GM18867 (cell line): ENCODE measurements around the gene UBXN11.
A peak's percentile ranks its signal among the peaks of the same experiment; 100 is the strongest.

Source experiments
- ATAC-seq: cut with Tn5 transposase; IDR thresholded peaks from one replicate; pipeline ENCODE4 v1.9.1; 2021; ENCODE audit warnings: mild to moderate bottlenecking, moderate library complexity; ENCODE audit not compliant: unreplicated experiment

The UBXN11 gene, protein sequence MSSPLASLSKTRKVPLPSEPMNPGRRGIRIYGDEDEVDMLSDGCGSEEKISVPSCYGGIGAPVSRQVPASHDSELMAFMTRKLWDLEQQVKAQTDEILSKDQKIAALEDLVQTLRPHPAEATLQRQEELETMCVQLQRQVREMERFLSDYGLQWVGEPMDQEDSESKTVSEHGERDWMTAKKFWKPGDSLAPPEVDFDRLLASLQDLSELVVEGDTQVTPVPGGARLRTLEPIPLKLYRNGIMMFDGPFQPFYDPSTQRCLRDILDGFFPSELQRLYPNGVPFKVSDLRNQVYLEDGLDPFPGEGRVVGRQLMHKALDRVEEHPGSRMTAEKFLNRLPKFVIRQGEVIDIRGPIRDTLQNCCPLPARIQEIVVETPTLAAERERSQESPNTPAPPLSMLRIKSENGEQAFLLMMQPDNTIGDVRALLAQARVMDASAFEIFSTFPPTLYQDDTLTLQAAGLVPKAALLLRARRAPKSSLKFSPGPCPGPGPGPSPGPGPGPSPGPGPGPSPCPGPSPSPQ

DNA sequence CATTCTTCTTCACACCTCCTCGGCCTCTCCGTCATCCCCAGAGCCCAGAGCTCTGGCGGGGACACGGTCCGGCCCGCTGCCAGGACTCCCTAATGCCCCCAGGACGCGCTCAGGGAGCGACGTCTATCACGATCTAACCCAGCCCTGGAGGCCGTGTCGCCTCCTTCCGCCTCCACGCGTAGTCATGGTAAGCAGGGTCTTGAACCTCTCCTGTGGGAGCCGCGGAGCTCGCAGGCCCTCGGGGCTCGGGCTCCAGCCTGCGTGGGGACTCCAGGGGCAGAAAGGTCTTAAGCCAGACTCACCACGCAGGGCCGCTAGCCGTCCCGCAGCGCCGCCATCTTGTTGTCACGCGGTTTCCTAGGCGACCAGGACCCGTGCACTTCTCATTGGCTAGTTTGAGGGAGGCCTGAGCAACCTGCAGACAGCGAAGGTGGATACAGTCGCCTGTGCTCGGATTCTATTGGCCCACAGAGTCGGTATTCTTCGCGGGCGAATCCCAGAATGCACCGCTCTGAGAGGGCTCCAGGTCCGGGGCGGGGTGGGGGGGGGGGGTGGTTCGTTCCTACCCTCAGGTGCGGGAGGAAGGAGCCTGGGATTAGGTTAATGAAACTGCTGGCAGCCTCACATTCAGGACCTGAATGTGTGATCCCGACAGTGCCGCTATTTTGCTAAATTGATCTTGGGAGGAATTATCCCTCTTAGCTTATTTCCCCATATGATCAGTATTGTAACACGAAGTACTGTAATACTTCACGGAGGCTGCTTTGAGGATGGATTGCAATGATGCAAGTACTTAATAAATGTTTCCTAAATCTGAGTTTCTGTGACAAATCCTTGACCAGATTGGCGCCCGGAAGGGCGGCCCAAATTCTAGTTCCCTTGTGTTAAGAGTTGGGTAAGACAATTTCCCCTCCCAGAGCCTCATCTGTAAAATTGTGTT, at the start of gene UBXN11:
TSS of gene UBXN11 (minus strand) at position 347 of the 940 bp plus-strand sequence. CDS start 3,753 bp downstream, outside the sequence.
- peak; percentile 98 for ATAC-seq

DNA sequence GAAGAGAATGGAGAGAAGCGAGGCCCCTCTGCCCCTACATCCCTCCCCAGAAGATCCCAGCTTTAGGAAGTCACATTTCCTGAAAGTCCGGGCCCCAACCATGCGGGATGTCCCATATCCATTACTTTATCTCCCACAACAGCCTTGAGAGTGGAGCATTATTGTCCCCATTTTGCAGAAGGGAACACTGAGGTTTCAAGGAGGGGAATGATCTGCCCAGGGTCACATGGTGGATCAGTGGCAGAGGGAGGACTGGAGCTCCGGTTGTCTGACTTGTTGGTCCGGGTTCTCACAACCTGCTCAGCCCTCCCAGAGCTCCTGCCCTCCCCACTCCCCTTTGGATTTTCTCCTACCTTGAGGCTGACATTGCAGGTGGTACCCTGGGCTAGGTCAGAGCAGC, 49.7 kb upstream of the UBXN11 start:
- no peak for ATAC-seq

DNA sequence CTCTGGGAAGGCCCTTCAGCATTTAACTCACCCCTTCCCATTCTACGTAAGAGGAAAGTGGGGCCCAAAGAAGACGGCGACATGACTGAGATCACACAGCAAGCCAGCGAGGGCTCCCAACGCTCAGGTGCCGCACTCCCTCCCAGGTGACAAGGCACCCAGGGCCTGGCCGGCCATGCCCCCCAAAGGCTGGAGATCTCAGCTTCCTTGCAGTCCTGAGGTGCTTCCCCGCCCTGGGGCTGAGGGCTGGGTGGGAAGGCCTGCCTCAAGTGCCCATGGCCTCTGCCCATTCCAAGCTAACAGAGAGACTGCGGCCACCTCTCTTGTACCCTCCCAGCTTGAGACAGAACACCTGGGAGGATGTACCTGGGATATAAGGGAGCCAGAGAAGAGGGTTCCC, 48.5 kb upstream of the UBXN11 start:
- no peak for ATAC-seq

DNA sequence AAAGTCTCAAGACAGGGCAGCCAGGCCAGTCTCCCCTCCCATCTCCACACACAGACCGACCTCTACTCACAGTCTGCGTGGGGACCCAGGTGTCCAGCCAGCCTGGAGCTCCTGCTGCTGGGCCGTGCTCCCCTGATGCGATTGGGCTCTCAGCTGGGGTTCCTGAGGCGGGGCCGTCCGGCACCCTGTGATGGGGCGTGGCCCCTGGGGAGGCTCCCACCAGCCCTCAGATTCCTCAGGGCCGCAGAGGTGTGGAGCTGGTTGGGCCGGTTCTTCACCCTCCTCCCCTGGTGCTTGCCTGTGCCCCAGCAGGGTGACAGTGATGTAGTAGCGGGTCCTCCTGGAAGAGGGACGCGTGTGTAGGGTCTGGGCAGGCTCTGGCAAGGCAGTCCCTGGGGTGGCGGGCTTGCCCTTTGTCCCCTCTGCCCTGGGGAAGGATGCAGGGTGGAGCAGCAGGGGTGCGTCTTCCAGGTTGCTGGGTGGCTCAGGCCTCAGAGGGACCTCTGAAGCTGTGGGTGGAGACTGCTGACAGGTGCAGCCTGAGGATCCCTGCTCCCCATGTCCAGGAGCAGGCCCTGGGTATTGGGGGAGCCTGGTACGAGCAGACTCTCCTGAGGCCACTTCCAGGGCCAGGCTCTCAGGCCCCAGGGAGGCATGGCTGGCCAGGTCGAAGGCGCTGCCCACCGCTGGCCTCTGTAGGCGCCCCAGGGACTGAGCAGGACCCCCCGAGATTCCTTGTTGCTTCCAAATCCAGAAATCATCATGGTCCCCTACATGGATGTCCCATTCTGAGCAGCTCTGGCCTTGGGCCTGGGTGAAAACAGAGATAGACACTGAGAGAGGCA, 47.8 kb upstream of the UBXN11 start, which contains the start of gene CRYBG2:
TSS of gene CRYBG2 (minus strand) at position 155 of the 845 bp plus-strand sequence. CDS start 7,473 bp downstream, outside the sequence.
- no peak for ATAC-seq

DNA sequence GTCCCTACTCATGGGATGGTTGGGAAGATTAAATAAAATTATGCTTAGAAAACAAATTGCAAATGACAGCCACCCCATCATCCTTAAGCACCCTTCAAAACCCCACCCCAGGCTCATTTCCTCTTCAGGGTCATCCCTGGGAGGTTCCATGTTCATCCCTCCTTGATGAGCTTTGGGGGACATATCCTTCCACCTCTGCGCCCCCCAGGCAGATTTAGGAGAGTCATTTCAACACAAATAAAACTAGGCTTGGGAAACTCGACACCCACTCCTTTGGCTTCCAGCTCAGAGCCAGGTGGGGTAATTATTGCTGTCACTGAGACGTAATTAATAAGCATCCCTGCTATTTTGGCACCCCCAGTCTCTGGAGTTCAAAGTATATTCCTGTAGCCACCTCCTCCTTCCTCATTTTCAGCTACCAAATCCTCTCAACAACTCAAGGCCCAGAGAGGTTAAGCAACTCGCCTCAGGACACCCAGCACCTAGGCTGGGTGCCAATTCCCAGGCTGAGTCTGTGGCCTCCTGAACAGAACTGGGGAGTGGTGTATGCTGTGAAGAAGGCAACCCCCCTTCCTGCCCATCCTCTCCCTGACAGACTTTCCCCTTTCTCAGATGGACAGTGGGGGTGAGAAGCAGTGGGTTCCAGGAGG, 46.9 kb upstream of the UBXN11 start:
- ATAC-seq: no peak

DNA sequence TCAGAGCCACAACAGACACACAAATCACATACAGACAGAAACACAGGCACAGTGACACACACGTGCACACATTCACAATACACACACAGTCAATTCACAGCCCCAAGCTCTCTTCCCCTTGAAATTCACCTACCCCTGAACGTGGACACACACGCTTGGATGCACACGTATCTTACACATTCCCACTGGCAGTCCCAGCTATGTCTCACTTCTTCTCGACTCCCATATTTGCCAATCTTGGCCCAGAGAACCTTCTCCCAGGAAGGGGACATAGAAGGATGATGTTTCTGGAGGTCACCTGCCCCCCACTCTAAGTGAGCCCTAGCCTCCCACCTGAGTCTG, 45.9 kb upstream of the UBXN11 start:
- no peak for ATAC-seq

DNA sequence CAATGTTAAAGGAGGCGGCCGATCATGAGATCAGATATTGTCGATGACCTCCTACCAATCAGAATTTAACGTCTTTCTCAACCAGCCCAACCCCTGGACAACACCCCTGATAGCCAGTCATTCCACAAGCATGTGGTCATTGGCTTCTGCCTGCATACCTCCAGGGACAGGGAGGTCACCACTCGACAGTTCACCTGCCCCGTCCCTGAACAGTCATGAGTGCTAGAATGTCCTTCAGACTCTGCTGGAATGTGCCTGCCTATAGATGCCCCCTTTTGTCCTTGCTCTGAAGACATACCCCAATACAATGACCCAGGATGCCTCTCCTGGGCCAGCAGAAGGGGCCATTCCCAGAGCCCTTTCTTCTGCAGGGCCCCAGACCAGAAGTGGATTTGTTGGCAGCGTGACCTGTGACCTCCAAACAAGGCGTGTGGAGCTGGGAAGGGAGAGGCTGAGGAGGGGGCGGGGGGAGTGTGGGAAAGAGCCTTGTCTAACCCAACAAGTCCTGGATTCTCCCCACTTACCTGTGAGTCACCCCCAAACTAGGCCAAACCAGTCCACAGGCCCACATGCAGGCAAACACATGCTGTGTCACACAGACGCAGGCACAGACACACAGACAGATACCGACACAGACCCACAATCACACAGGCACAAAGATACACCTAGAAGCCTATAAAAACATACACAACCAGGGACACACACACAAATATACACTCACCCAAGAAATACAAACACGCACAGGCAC, 45.3 kb upstream of the UBXN11 start:
- no peak for ATAC-seq

DNA sequence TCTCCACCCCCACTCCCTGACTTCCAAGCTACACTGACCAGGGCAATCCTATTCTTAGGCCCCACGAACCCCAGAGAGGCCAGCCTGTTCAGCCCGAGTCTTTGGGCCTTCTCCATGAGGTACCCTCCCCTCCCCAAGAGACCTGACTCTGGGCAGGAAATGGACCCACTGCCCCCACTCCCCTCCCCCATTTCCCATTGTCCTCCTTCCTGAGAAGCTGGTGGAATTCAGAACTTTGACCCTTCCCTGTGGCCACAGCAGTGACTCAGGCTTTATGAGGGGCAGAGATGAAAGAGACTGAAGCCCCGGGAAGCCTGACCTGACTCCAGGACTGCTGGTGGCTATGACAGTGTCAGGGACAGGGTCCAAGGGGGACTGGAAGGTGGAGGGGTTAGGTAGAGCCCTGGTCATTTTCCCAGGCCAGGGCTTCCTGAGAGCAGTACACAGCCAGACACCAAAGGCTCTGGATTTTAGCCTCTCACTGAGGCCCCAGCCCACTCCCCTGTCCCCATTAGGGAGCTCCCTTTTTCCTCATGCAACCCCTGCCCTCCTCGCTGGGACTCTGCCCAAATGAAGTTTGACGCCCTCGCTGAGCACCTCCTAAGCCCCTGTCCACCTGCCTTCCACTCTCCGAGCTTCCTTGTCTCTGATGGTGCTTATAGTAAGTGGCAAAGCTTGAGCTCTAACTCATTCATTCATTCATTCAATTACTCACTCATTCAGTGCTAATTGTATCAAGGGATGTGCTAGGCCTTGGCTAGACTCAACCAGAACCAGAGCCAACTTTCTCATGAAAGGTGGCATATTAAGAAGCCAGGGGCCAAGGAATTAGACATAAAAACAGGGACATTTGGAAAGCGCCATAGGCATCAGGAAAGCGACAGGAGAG, 44.5 kb upstream of the UBXN11 start:
- ATAC-seq: no peak

DNA sequence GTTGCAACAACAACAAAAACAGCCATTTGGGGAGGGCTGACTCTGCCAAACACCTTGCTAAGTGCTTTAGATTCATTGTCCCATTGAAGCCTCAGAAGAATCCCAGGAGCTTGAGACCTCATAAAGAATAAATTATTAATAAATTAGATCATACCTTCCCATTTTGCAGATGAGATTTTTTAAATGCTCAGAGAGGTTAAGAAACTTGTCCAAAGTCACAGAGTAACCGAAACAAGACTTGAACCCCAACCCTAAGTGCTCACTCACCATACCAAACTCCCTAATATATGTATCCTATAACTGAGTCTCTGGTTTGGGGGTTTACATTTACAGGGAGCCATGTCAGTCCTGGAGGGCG, 43.9 kb upstream of the UBXN11 start:
- no peak for ATAC-seq

DNA sequence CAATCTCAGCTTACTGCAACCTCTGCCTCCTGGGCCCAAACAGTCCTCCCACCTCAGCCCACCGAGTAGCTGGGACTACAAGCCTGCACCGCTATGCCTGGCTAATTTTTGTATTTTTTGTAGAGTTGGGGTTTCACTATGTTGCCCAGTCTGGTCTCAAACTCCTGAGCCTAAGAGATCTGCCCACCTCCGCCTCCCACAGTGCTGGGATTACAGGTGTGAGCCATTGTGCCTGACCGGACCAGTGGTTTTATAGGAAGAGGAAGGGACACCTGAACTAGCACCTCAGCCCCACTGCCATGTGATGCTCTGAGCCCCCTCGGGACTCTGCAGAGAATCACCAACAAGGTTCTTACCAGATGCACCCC, 43.4 kb upstream of the UBXN11 start:
- ATAC-seq: no peak

DNA sequence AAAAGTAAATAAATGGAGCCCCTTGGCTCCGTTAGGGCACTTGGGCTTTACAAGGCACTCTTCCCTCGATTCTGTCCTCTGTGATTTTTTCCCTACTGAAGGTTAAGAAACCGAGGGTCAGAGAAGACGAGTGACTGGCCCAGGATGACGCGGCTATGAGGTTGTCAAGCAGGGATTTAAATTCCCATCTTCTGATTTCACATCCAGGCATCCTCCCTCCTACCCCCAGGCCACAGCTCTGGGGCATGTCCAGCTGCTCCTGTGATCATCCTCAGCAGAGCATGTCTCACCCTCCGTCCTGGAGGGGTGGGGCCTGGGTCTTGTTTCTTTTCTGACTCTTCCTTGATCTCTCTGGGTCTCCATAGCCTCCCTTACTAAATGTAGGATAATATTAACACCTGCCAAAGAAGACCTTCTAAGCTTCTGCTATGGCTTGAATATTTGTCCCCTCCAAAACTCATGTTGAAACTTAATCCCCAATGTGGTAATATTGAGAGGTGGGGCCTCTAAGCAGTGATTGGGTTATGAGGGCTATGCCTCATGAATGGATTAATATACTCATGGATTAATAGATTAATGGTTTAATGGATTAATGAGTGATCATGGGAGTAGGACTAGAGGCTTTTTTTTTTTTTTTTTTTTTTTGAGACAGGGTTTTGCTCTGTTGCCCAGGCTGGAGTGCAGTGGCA, 42.9 kb upstream of the UBXN11 start:
- no peak for ATAC-seq

DNA sequence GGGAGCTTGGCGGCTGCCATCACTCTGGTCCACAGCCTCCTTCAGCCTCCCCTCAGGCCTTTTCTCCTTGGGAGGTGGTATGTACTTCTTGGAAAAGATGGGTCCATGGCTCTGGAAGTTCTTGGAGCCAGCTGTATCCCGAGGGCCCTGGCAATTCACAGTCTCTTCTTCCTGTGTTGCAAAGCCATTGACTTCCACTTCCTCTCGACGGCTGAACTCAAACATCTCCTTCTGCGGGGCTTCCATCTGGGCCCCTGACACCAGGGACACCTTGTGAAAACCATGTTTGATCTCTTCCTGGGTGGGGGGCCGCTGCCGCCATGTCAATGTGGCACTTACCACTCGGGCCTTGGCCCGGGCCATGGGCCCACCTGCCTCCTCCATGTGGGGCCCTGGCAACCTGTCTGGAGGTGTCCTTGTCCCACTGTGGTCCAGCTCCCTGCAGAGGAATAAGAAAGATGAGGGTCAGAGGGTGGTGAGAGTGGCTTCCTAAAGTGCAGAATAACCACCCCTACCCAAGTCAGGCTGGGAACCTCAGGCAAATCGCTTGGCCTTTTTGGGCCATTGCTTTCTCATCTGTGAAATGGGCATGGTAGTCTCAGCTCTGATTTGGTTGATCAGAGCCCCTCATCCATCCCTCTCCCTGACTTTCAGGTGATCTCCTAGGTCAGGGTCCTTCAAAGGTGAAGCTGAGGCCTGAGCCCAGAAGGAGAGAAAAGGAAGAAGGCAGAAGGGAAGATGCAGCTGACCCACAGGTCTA, 40.0 kb upstream of the UBXN11 start:
- no peak for ATAC-seq

DNA sequence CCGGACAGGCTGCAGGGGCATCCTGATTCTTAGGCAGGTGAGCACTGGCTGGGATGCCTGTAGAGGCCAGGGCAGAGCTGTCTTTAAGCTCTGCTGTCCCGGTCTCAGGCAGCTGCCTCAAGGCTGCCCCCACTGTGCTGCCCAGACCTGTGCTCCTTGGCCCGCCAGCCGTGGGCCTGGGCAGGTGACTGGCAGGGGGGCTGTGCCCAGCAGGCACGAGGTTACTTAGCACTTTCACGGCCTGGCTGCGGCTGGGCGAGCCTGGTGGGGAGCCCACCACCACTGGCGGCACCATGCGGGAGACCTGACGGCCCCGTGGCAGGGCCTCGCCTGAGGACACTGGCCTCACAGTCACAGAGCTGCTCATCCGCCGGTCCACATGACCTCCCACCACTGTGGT, 39.3 kb upstream of the UBXN11 start:
- no peak for ATAC-seq

DNA sequence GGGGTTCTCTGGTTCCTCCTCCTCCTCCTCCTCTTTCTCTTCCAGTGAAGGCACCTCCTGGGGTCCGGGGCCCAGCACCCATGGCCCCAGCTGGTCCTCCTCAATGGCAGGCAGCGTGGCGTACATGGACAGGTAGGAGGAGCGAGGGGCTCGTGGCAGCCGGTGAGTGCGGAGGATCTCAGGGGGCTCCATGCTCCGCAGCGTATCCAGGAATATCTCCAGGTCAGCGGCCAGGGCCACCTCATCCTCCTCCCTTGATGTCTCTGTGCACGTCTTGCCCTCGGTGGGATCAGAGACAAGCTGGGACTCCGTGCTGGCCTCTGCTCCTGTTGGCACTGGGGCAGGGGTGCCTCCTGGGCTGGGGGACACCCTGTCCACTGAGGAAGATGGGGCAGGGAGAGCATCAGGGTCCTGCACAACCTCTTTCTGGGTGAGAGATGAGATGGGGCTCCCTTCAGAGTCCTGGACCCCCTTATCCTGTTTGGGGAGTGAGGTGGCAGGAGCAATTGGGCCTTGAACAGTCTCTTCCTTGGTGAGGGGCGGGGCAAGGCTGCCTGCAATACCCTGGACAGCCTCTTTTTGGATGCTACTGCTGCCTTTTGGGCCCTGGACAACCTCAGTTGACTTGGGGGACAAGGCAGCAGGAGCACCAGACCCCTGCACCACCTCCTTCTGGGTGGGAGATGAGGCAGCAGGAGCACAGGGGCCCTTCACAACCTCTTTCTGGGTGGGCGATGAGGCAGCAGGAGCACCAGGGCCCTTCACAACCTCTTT, 37.9 kb upstream of the UBXN11 start:
- ATAC-seq: no peak

DNA sequence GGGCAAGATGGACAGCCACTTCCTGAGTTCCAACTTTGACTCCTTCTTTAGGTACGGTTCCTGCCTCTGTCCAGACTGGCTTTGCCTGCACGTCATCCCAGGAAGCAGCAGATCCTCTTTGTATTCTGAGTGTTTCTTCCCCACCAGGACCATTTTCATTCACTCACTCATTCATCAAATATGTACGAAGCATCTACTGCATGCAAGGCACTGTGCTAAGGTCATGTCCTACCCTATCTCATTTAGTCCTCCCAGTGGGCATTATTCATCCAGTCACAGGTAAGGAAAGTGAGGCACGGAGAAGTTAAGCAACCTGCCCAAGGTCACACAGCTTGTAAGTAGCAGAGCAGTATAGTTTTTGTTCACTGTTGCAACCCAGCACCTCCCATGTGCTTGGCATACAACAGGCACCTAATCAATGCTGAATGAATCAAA, 33.6 kb upstream of the UBXN11 start:
- ATAC-seq: no peak

DNA sequence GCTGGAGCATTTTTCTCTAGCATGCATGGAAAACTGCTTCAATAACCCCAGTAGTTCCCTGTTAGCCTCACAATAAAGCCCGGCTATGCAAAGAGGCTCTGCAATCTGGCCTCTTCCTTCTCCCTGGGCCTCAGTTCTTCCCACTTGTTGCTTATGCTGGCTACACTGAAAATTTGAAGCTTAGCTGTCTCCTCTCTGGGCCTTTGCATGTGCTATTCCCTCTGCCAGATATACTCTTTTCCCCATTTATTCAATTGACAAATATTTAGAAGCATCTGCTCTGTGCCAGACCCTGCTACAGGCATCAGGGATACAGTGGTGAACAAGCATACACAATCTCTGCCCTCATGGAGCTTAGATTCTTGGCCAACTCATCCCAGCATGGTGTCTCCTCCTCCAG, 32.2 kb upstream of the UBXN11 start:
- ATAC-seq: no peak

DNA sequence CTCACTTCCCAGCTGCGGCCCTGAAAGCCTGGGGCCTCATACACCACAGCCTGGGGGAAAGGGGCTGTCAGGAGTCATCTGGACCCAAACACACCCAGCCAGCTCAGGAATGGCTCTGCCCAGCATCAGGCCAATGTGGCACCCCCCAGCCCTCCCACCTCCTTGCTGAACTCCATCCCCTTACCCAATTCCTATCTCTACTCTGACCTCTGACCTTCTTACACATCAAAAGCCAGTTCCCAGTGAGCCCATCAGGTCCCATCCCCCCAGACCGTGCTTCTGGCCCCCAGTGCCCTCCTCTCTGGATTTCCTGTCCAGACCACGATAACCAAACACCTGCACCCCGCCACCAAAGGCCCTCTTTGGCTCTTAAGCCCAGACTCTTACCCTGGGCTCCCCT, 31.2 kb upstream of the UBXN11 start:
- ATAC-seq: no peak
